Measurements from ENCODE around the gene PRDM2. TPM values are rescaled to one million over a fixed set of nuclear protein-coding genes. Genes with fewer than 3 reads are reported as not detected.
"Not testable (repeated sequence)": the region's sequence is repeated elsewhere in the genome, so short reads cannot be mapped to it uniquely, and the experiment has no call there.

PRDM2 gene
- polyA plus RNA-seq, 1 donor (not counting 4 experiments of a cell fraction or from before 2014, with no cell fraction given) = 13.8 TPM

- no peak overlapping the region for H3K27ac ChIP-seq (ENCODE audit: control insufficient read depth, insufficient read depth, low read length)
Observed at GRCh38 chr1:13679651-13680050, 20.3 kb upstream of the PRDM2 start.

GRCh38 chr1:13680609-13681008 is 19.4 kb upstream of the PRDM2 start:
- H3K9ac ChIP-seq (ENCODE audit: control insufficient read depth, extremely low read depth, insufficient read depth, low read length); H3K4me2 ChIP-seq (ENCODE audit: control insufficient read depth, extremely low read depth, insufficient read depth, low read depth, low read length); FAIRE-seq; DNase-seq (ENCODE audit: low read depth, low spot score); H3K4me3 ChIP-seq (ENCODE audit: control insufficient read depth in 2 of 3, extremely low read depth in 1 of 3, insufficient read depth in 2 of 3, low read depth in 1 of 3, low read length in 3 of 3); H3K9me3 ChIP-seq (ENCODE audit: control insufficient read depth, low read depth, low read length); H3K27ac ChIP-seq (ENCODE audit: control insufficient read depth, insufficient read depth, low read length); H3K79me2 ChIP-seq (ENCODE audit: control insufficient read depth, insufficient read depth, low read length); dilution Hi-C loops (cut with MboI; ENCODE audit: extremely low pct_ligation_motif_present, low sequenced_read_pairs); H2AFZ ChIP-seq (ENCODE audit: control insufficient read depth, low read length); H3K36me3 ChIP-seq (ENCODE audit: control insufficient read depth in 2 of 2, extremely low read depth in 1 of 2, insufficient read depth in 2 of 2, low read length in 2 of 2); H3K27me3 ChIP-seq (ENCODE audit: control insufficient read depth, extremely low read depth, insufficient read depth, low read length); H3K9me1 ChIP-seq (ENCODE audit: control insufficient read depth, extremely low read depth, insufficient read depth, low read length); H4K20me1 ChIP-seq (ENCODE audit: control insufficient read depth, extremely low read depth, insufficient read depth, low read length): not testable (repeated sequence)
- H3K4me1 ChIP-seq (ENCODE audit: control insufficient read depth, extremely low read depth, insufficient read depth, low read length) = peaks cover 11% of the 10 kb centered on the region

More at GRCh38 chr1:13679651-13680050, 20.3 kb upstream of the PRDM2 start:
- no peak for TF ChIP-seq EZH2 (IDR thresholded peaks at IDR 0.05; ENCODE audit: low read length)
- no peak for TF ChIP-seq CTCF (optimal IDR thresholded peaks at IDR 0.05 in 1 of 3, IDR thresholded peaks at IDR 0.05 in 1 of 3, conservative IDR thresholded peaks at IDR 0.05 in 1 of 3; ENCODE audit: extremely low read depth in 1 of 3, insufficient read depth in 2 of 3, low read length in 3 of 3)
- Histone ChIP-seq H3K9me3 (ENCODE audit: control insufficient read depth, low read depth, low read length) (no peaks in the 10 kb centered on the region), H3K79me2 (ENCODE audit: control insufficient read depth, insufficient read depth, low read length) (no peaks in the 10 kb centered on the region), H3K4me3 (ENCODE audit: control insufficient read depth in 2 of 3, extremely low read depth in 1 of 3, insufficient read depth in 2 of 3, low read depth in 1 of 3, low read length in 3 of 3) (no peak overlapping the region), H3K36me3 (ENCODE audit: control insufficient read depth in 2 of 2, extremely low read depth in 1 of 2, insufficient read depth in 2 of 2, low read length in 2 of 2) (no peaks in the 10 kb centered on the region), H3K9ac (ENCODE audit: control insufficient read depth, extremely low read depth, insufficient read depth, low read length) (no peak overlapping the region), H4K20me1 (ENCODE audit: control insufficient read depth, extremely low read depth, insufficient read depth, low read length) (no peaks in the 10 kb centered on the region), H3K9me1 (ENCODE audit: control insufficient read depth, extremely low read depth, insufficient read depth, low read length) (no peaks in the 10 kb centered on the region), H3K4me1 (ENCODE audit: control insufficient read depth, extremely low read depth, insufficient read depth, low read length) (peaks cover 9% of the 10 kb centered on the region), H3K4me2 (ENCODE audit: control insufficient read depth, extremely low read depth, insufficient read depth, low read depth, low read length) (no peak overlapping the region), H2AFZ (ENCODE audit: control insufficient read depth, low read length) (no peak overlapping the region), H3K27me3 (ENCODE audit: control insufficient read depth, extremely low read depth, insufficient read depth, low read length) (no peaks in the 10 kb centered on the region)
- DNase-seq (ENCODE audit: low read depth, low spot score) = no peak
- dilution Hi-C loops (cut with MboI; ENCODE audit: extremely low pct_ligation_motif_present, low sequenced_read_pairs) = no loop called here
- no peak for FAIRE-seq

- H2AFZ ChIP-seq (ENCODE audit: control insufficient read depth, low read length) = peak overlapping the region; percentile 39
- no peaks in the 10 kb centered on the region for H3K9me3 ChIP-seq (ENCODE audit: control insufficient read depth, low read depth, low read length)
- H3K36me3 ChIP-seq (ENCODE audit: control insufficient read depth in 2 of 2, extremely low read depth in 1 of 2, insufficient read depth in 2 of 2, low read length in 2 of 2) = no peaks in the 10 kb centered on the region
- peak; percentile 53 for FAIRE-seq
- dilution Hi-C loops (cut with MboI; ENCODE audit: extremely low pct_ligation_motif_present, low sequenced_read_pairs) = no loop called here
- TF ChIP-seq CTCF (optimal IDR thresholded peaks at IDR 0.05 in 1 of 3, IDR thresholded peaks at IDR 0.05 in 1 of 3, conservative IDR thresholded peaks at IDR 0.05 in 1 of 3; ENCODE audit: extremely low read depth in 1 of 3, insufficient read depth in 2 of 3, low read length in 3 of 3) = no peak
- no peak for TF ChIP-seq EZH2 (IDR thresholded peaks at IDR 0.05; ENCODE audit: low read length)
- no peaks in the 10 kb centered on the region for H3K27me3 ChIP-seq (ENCODE audit: control insufficient read depth, extremely low read depth, insufficient read depth, low read length)
- no peak overlapping the region for H3K4me2 ChIP-seq (ENCODE audit: control insufficient read depth, extremely low read depth, insufficient read depth, low read depth, low read length)
- no peak overlapping the region for H3K4me3 ChIP-seq (ENCODE audit: control insufficient read depth in 2 of 3, extremely low read depth in 1 of 3, insufficient read depth in 2 of 3, low read depth in 1 of 3, low read length in 3 of 3)
- no peaks in the 10 kb centered on the region for H4K20me1 ChIP-seq (ENCODE audit: control insufficient read depth, extremely low read depth, insufficient read depth, low read length)
- no peaks in the 10 kb centered on the region for H3K9me1 ChIP-seq (ENCODE audit: control insufficient read depth, extremely low read depth, insufficient read depth, low read length)
- peaks cover 11% of the 10 kb centered on the region for H3K4me1 ChIP-seq (ENCODE audit: control insufficient read depth, extremely low read depth, insufficient read depth, low read length)
- H3K27ac ChIP-seq (ENCODE audit: control insufficient read depth, insufficient read depth, low read length) = no peak overlapping the region
- H3K79me2 ChIP-seq (ENCODE audit: control insufficient read depth, insufficient read depth, low read length) = no peaks in the 10 kb centered on the region
- DNase-seq (ENCODE audit: low read depth, low spot score) = no peak
- H3K9ac ChIP-seq (ENCODE audit: control insufficient read depth, extremely low read depth, insufficient read depth, low read length) = no peak overlapping the region
Observed at GRCh38 chr1:13681921-13682320, 18.1 kb upstream of the PRDM2 start.

Data from keratinocyte (primary cell).